ENCODE data around the gene KANSL1.

KANSL1 gene

GRCh38 chr17:45997624-45998023 is 195.6 kb downstream of the KANSL1 start:
- DNase-seq (ENCODE audit: low spot score), result no peak

- no peak for DNase-seq (ENCODE audit: low spot score)
These were observed 196.1 kb downstream of the KANSL1 start for GRCh38 chr17:45997166-45997565.

DNA sequence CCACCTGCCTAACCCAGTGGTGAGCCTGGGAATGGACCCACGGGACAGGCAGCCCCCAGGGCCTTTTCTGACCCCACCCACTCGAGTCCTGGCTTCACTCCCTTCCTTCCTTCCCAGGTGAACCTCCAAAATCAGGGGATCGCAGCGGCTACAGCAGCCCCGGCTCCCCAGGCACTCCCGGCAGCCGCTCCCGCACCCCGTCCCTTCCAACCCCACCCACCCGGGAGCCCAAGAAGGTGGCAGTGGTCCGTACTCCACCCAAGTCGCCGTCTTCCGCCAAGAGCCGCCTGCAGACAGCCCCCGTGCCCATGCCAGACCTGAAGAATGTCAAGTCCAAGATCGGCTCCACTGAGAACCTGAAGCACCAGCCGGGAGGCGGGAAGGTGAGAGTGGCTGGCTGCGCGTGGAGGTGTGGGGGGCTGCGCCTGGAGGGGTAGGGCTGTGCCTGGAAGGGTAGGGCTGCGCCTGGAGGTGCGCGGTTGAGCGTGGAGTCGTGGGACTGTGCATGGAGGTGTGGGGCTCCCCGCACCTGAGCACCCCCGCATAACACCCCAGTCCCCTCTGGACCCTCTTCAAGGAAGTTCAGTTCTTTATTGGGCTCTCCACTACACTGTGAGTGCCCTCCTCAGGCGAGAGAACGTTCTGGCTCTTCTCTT is 196.8 kb downstream of the KANSL1 start:
- DNase-seq (ENCODE audit: low spot score), result no peak

DNA sequence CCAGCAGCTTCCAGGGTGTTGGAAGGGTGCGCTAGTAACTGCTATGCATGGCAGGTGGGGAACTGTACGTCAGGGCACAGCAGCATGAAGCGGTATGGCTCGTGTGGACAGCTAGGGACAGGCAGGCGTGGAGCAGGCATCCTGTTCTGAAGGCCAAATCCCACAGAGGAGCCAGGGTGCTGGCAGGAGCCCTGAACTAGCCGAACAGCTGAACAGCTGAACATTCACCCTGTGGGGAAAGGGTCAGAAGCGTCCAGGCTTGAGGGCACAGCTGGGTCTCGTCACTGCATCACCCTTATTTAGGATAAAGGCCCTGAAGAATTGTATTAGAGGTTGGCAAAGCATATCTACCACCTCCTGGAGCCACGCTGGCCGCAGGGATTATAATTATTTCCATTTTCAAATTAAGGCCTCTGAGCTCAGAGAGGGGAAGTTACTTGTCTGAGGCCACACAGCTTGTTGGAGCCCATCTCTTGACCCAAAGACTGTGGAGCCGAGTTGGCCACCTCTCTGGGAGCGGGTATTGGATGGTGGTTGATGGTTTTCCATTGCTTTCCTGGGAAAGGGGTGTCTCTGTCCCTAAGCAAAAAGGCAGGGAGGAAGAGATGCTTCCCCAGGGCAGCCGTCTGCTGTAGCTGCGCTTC is 197.5 kb downstream of the KANSL1 start:
- no peak for DNase-seq (ENCODE audit: low spot score)

DNA sequence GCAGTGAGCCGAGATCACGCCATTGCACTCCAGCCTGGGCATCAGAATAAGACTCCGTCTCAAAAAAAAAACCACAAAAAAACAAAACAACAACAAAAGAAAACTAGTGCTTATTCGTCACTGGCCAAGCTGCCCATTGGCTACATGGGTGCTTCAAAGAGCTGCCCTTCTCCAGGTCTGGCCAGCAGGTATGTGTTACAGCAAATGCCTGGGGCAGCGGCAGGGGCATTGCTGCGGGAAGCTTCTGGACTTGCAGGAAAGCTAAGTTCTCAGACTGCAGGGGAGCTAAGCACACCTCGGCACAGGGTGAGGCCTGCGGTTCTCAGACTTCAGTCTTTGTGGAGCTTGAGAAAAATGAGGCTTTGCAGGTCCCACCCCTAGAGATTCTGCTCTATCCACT is 198.2 kb downstream of the KANSL1 start:
- DNase-seq (ENCODE audit: low spot score), result no peak

GRCh38 chr17:45993962-45994627 is 199.1 kb downstream of the KANSL1 start:
- no peak for DNase-seq (ENCODE audit: low spot score)

- DNase-seq (ENCODE audit: low spot score), result no peak
These were observed 200.3 kb downstream of the KANSL1 start for GRCh38 chr17:45992904-45993303.

DNA sequence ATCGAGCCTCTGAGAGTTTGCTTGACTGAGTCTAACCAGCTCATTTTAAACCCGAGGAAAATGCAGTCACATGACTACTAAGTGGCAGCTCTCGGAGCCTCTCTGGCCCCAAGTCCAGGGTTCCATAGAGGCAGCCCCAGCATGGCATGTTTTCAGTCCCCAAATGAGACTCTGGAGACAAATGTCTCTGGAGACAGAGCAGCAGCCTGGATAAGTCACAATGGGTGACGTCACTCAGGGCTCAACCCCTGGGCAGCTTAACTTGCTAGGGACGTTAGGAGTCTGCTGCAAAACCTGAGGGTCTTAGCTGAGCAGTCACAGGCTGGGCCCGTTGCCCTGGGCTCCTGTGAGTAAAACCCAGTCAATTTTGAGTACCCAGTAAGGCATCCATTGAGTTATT is 201.1 kb downstream of the KANSL1 start:
- no peak for DNase-seq (ENCODE audit: low spot score)

DNA sequence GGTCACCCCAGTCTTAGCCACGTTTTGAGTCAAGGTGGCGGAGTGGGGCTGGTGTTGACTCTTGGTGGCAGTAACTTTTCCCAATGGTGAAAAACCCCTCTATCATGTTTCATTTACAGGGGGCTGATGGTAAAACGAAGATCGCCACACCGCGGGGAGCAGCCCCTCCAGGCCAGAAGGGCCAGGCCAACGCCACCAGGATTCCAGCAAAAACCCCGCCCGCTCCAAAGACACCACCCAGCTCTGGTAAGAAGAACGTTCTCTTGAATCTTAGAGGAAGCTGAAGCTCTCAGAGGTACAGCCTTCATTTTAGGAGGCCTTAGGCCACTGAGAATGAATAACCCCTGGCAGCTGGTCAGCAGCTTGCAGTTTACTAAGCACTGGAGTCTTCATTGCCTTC is 201.9 kb downstream of the KANSL1 start:
- DNase-seq (ENCODE audit: low spot score), result no peak

- no peak for DNase-seq (ENCODE audit: low spot score)
These were observed 202.3 kb downstream of the KANSL1 start for GRCh38 chr17:45990886-45991285.

DNA sequence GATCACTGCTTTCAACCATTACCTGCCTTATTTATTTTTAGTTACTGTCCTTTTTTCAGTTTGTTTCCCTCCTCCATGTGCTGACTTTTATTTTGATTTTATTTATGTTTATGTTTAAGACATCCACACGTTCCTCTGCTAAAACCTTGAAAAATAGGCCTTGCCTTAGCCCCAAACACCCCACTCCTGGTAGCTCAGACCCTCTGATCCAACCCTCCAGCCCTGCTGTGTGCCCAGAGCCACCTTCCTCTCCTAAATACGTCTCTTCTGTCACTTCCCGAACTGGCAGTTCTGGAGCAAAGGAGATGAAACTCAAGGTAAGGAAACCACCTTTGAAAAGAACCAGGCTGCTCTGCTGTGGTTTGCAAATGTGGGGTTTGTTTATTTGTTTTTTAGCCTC is 203.5 kb downstream of the KANSL1 start:
- DNase-seq (ENCODE audit: low spot score), result no peak

DNA sequence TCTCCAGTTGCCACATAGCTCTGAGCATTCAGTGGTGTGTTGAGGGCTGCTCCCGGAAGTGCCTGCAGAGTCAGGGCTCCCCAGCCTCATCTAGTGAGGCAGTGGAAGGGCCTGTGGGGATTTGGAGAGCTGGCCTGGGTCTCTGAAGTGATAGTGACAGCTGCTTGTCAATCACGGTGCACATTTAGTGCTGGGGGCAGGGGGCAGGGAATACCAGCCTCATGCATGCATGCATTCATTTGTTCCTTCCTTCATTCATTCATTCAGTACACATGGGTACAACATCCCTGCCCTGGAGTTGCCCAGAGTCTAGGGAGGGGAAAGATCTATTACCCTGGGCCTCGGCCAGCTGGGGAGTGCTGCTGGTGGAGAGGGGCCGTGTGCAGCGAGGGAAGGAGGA is 205.5 kb downstream of the KANSL1 start:
- DNase-seq (ENCODE audit: low spot score), result no peak

DNA sequence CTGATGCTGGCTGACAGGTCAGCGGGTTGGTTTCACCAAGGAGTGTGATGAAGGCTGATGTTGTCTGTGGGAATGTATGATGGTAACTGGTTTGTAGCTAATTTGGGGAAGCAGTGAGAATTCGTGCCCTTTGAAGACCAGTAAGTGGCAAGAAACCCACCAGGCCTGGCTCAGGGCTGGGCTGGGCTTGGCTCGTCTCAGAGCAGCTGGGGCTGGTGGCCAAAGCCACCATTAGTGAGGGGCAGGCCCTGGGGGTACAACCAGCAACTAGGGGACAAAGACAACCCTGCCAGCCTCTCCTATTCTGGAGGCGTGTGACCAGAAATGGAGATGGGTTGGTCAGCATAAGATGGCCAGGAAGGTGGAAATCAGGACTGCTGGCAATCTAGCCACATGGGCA is 207.2 kb downstream of the KANSL1 start:
- no peak for DNase-seq (ENCODE audit: low spot score)

- DNase-seq (ENCODE audit: low spot score), result no peak
These were observed 207.8 kb downstream of the KANSL1 start for GRCh38 chr17:45985447-45985846.

DNA sequence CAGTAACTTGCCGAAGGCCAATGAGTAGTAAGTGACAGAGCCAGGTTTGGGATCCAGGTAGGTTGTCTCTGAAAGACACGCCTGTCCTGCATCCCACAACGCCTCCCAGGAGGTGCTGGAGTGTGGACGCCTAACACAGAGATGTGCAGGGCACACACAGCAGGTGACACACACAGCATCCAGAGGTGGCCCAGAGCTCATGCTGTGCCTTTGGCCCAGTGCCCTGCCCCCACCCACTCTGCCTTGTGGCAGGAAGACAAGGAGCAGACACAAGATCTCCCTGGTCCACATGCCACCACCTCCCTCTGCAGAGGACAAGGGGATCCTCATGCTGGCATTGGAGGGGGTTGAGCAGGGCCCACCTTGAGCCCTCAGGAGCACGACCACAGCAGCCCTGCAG is 208.9 kb downstream of the KANSL1 start:
- DNase-seq (ENCODE audit: low spot score), result no peak

- no peak for DNase-seq (ENCODE audit: low spot score)
These were observed 209.5 kb downstream of the KANSL1 start for GRCh38 chr17:45983614-45984310.

GRCh38 chr17:45982791-45983613 is 210.2 kb downstream of the KANSL1 start:
- no peak for DNase-seq (ENCODE audit: low spot score)

DNA sequence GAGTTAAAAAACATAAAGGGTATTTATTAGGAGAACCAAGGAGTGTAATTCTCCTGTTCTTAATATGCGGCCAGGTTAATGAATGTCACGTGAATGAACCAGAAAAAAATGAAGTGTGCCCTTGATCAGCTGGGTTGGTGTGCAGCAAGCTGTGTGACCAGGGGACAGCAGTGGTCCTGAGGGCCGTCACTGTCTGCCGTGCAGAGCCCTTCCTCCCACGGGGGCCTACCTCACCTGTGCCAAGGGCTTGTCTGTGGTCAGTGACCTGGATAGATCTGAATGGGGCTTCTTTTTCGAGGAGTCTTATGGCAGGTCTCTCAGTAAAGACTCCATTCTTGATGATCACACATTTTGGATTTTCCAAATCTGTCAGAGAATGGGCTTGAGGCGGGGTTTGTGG is 211.9 kb downstream of the KANSL1 start:
- no peak for DNase-seq (ENCODE audit: low spot score)

- no peak for DNase-seq (ENCODE audit: low spot score)
These were observed 212.4 kb downstream of the KANSL1 start for GRCh38 chr17:45980855-45981254.
